Right cardiac atrium (tissue), 5 donors: ENCODE data around the gene TSPAN9. TPM values are rescaled to one million over a fixed set of nuclear protein-coding genes. Genes with fewer than 3 reads are reported as not detected.
A peak's percentile ranks its signal among the peaks of the same experiment; 100 is the strongest.

Experiments
- ATAC-seq, 2 donors: fragments of 200-7000 bp; cut with Tn5 transposase; one replicate each; pipeline versions ENCODE4 v1.8.0 to v1.9.1; 2020; ENCODE audit warnings: moderate library complexity in 2 of 2, mild to moderate bottlenecking in 1 of 2
- DNase-seq, 3 donors: peaks; one replicate each; pipeline ENCODE4 v3.0.0-alpha.2; 2020
- H3K27ac ChIP-seq: one replicate; pipeline ENCODE4 v1.5.1; 2013; ENCODE audit warnings: mild to moderate bottlenecking, low read length, control low read depth, moderate library complexity
- H3K27me3 ChIP-seq: one replicate; pipeline ENCODE4 v1.6.1; 2013; ENCODE audit not compliant: control insufficient read depth, insufficient read depth
- H3K4me1 ChIP-seq: one replicate; pipeline ENCODE4 v1.6.1; 2013; ENCODE audit warnings: low read length; ENCODE audit not compliant: control insufficient read depth, insufficient read depth
- H3K4me3 ChIP-seq: one replicate; pipeline ENCODE4 v1.5.1; 2013; ENCODE audit warnings: low read length, control low read depth
- H3K9me3 ChIP-seq: one replicate; pipeline ENCODE4 v1.6.1; 2013; ENCODE audit warnings: low read length; ENCODE audit not compliant: control insufficient read depth
- WGBS: extraction: QIAGEN DNeasy Blood & Tissue Kit; methylation state at CpG from one replicate; pipeline ENCODE4 v1.1.7; 2013; 5-methylcytosine and 5-hydroxymethylcytosine counted together
- intact Hi-C, 4 donors: fragments of 100-400 bp; cut with DNase I; formaldehyde crosslinking; loops; one replicate each; pipeline versions ENCODE4 v1.11.0 to v1.14.0; 2022 to 2023
- polyA plus RNA-seq: library from polyadenylated mRNA; stranded (reverse); fragments of 200-250 nt; gene quantifications from one replicate; pipeline ENCODE4 v1.2.3, GENCODE V29; 2013
- total RNA-seq, 4 donors: library from RNA; stranded (reverse); fragmentation: NEBNext Ultra II Directional; extraction: Animal tissue kit (Norgen Biotek cat#: 25700); gene quantifications; one replicate each; pipeline ENCODE4 v1.2.1, GENCODE V29; 2021
- donor health status: healthy with polysubstance abuse.
- donor health status: DM: no; HTN: yes; CAD: no.
- donor health status: DM: no; HTN: no; CAD: no.
- donor health status: DM: no; HTN: yes; CAD: no; lungs with severe emphysema.
- donor health status: DM: yes; HTN: yes; CAD: no.

The TSPAN9 gene
- total and polyA plus RNA-seq, 5 donors = 121 to 184 (median 161) TPM

- H3K9me3 ChIP-seq = no peaks in the 10 kb centered on the region
- no peaks in the 10 kb centered on the region for H3K27me3 ChIP-seq
- no peak overlapping the region for H3K4me3 ChIP-seq
- peaks cover 35% of the 10 kb centered on the region for H3K4me1 ChIP-seq
- H3K27ac ChIP-seq = no peak overlapping the region
- intact Hi-C loops = no loop called here
- DNase-seq (no peak), ATAC-seq (no peak)
- 78% methylated on average over 11 of the region's 11 CpGs for WGBS
These were observed 10.8 kb downstream of the TSPAN9 start for GRCh38 chr12:3087758-3088650.

- Histone ChIP-seq H3K4me3 (no peak overlapping the region), H3K27ac (no peak overlapping the region), H3K27me3 (no peaks in the 10 kb centered on the region), H3K4me1 (peaks cover 31% of the 10 kb centered on the region), H3K9me3 (no peaks in the 10 kb centered on the region)
- intact Hi-C loops = no loop called here
- ATAC-seq = no peak
- no peak for DNase-seq
- 99% methylated on average over 5 of the region's 5 CpGs for WGBS
These were observed 12.4 kb downstream of the TSPAN9 start for GRCh38 chr12:3089588-3089987.

- Histone ChIP-seq H3K9me3 (no peaks in the 10 kb centered on the region), H3K4me1 (peaks cover 27% of the 10 kb centered on the region), H3K27ac (no peak overlapping the region), H3K27me3 (no peaks in the 10 kb centered on the region), H3K4me3 (no peak overlapping the region)
- ATAC-seq (no peak), DNase-seq (no peak)
- intact Hi-C loops = no loop called here
- WGBS = 83% methylated on average over 17 of the region's 17 CpGs
These were observed 13.3 kb downstream of the TSPAN9 start for GRCh38 chr12:3090240-3091037.

- DNase-seq (no peak), ATAC-seq (no peak)
- Histone ChIP-seq H3K27ac (no peak overlapping the region), H3K4me1 (peaks cover 22% of the 10 kb centered on the region), H3K4me3 (no peak overlapping the region), H3K9me3 (no peaks in the 10 kb centered on the region), H3K27me3 (no peaks in the 10 kb centered on the region)
- intact Hi-C loops = no loop called here
- 80% methylated on average over 7 of the region's 7 CpGs for WGBS
These were observed 13.8 kb downstream of the TSPAN9 start for GRCh38 chr12:3091038-3091319.

- no peaks in the 10 kb centered on the region for H3K27me3 ChIP-seq
- H3K27ac ChIP-seq = no peak overlapping the region
- intact Hi-C loops = no loop called here
- no peak overlapping the region for H3K4me3 ChIP-seq
- H3K4me1 ChIP-seq = peaks cover 20% of the 10 kb centered on the region
- ATAC-seq = no peak
- DNase-seq = no peak
- WGBS = 71% methylated on average over 8 of the region's 8 CpGs
- H3K9me3 ChIP-seq = no peaks in the 10 kb centered on the region
These were observed 14.4 kb downstream of the TSPAN9 start for GRCh38 chr12:3091382-3092241.

- H3K9me3 ChIP-seq = no peaks in the 10 kb centered on the region
- WGBS = 72% methylated on average over 10 of the region's 10 CpGs
- no peaks in the 10 kb centered on the region for H3K27me3 ChIP-seq
- ATAC-seq (peak in 1 of 2 donors; percentile 71), DNase-seq (peak in 1 of 3 donors; percentile 59)
- H3K4me1 ChIP-seq = peaks cover 26% of the 10 kb centered on the region
- H3K4me3 ChIP-seq = no peak overlapping the region
- H3K27ac ChIP-seq = peak overlapping the region; percentile 51
- intact Hi-C loops = no loop called here
These were observed 15.6 kb downstream of the TSPAN9 start for GRCh38 chr12:3092764-3093163.

- peak overlapping the region; percentile 89 for H3K27ac ChIP-seq
- peaks cover 19% of the 10 kb centered on the region for H3K4me1 ChIP-seq
- intact Hi-C loops = no loop called here
- no peak overlapping the region for H3K4me3 ChIP-seq
- H3K9me3 ChIP-seq = no peaks in the 10 kb centered on the region
- DNase-seq = peak; percentile 88 to 92 (median 91)
- H3K27me3 ChIP-seq = no peaks in the 10 kb centered on the region
- WGBS = 1% methylated on average over 10 of the region's 10 CpGs
- ATAC-seq = peak; percentile 92
These were observed 20.1 kb downstream of the TSPAN9 start for GRCh38 chr12:3097186-3097804.

- peak in 1 of 3 donors; percentile 71 for DNase-seq
- peak; percentile 31 to 63 for ATAC-seq
- 31% methylated on average over 9 of the region's 9 CpGs for WGBS
- Histone ChIP-seq H3K4me3 (no peak overlapping the region), H3K4me1 (peaks cover 17% of the 10 kb centered on the region), H3K27ac (peak overlapping the region; percentile 89), H3K9me3 (no peaks in the 10 kb centered on the region), H3K27me3 (no peaks in the 10 kb centered on the region)
- intact Hi-C loops = no loop called here
These were observed 20.7 kb downstream of the TSPAN9 start for GRCh38 chr12:3097836-3098235.

- Histone ChIP-seq H3K4me3 (no peak overlapping the region), H3K27ac (peak overlapping the region; percentile 89), H3K4me1 (peaks cover 20% of the 10 kb centered on the region), H3K27me3 (no peaks in the 10 kb centered on the region), H3K9me3 (no peaks in the 10 kb centered on the region)
- intact Hi-C loops = no loop called here
- 64% methylated on average over 5 of the region's 5 CpGs for WGBS
- ATAC-seq = no peak
- DNase-seq = no peak
These were observed 21.3 kb downstream of the TSPAN9 start for GRCh38 chr12:3098436-3098835.

GRCh38 chr12:3099146-3099545, 22.0 kb downstream of the TSPAN9 start:
- DNase-seq (no peak), ATAC-seq (no peak)
- Histone ChIP-seq H3K9me3 (no peaks in the 10 kb centered on the region), H3K4me3 (no peak overlapping the region), H3K4me1 (peaks cover 25% of the 10 kb centered on the region), H3K27me3 (no peaks in the 10 kb centered on the region), H3K27ac (no peak overlapping the region)
- intact Hi-C loops = no loop called here
- WGBS = 93% methylated on average over 3 of the region's 3 CpGs
